ENCODE measurements around the gene TM9SF3.
"Not testable (repeated sequence)": the region's sequence is repeated elsewhere in the genome, so short reads cannot be mapped to it uniquely, and the experiment has no call there.

The TM9SF3 gene

GRCh38 chr10:96598846-96599245, 12.0 kb upstream of the TM9SF3 start:
- DNase-seq, result no peak

GRCh38 chr10:96596422-96597407, 9.9 kb upstream of the TM9SF3 start:
- DNase-seq, result no peak

- DNase-seq, result no peak
Measured at GRCh38 chr10:96595741-96596140, 8.9 kb upstream of the TM9SF3 start.

GRCh38 chr10:96591946-96592345, 5.1 kb upstream of the TM9SF3 start:
- DNase-seq, result peak in 1 of 2 donors; percentile 33

- no peak for DNase-seq
Measured at GRCh38 chr10:96588616-96589419, 2.0 kb upstream of the TM9SF3 start.

GRCh38 chr10:96588060-96588554, 1.3 kb upstream of the TM9SF3 start:
- DNase-seq, result no peak

GRCh38 chr10:96587264-96588059, 650 bp upstream of the TM9SF3 start:
- DNase-seq, result peak; percentile 11 to 91

- no peak for DNase-seq
Measured at GRCh38 chr10:96585736-96586418, 935 bp downstream of the TM9SF3 start.

GRCh38 chr10:96584474-96584873, 2.3 kb downstream of the TM9SF3 start:
- DNase-seq, result no peak

- DNase-seq, result no peak
Measured at GRCh38 chr10:96584035-96584434, 2.8 kb downstream of the TM9SF3 start.

- no peak for DNase-seq
Measured at GRCh38 chr10:96579133-96579532, 7.7 kb downstream of the TM9SF3 start.

GRCh38 chr10:96578633-96579032, 8.2 kb downstream of the TM9SF3 start:
- DNase-seq, result no peak

GRCh38 chr10:96578022-96578421, 8.8 kb downstream of the TM9SF3 start:
- DNase-seq, result no peak

GRCh38 chr10:96577069-96577468, 9.7 kb downstream of the TM9SF3 start:
- DNase-seq, result no peak

GRCh38 chr10:96576277-96576980, 10.4 kb downstream of the TM9SF3 start:
- DNase-seq, result peak in 1 of 2 donors; percentile 7

- not testable (repeated sequence) for DNase-seq
Measured at GRCh38 chr10:96574564-96574963, 12.2 kb downstream of the TM9SF3 start.

GRCh38 chr10:96573036-96573435, 13.8 kb downstream of the TM9SF3 start:
- no peak for DNase-seq

GRCh38 chr10:96570983-96571964, 15.5 kb downstream of the TM9SF3 start:
- no peak for DNase-seq

GRCh38 chr10:96570511-96570910, 16.3 kb downstream of the TM9SF3 start:
- DNase-seq, result no peak

- DNase-seq, result no peak
Measured at GRCh38 chr10:96568402-96568801, 18.4 kb downstream of the TM9SF3 start.

Data from bone marrow (tissue), 2 donors.